Right lobe of liver (tissue), 6 donors: ENCODE results near the gene HGS. TPM values are rescaled to one million over a fixed set of nuclear protein-coding genes. Genes with fewer than 3 reads are reported as not detected.

Source experiments
- ATAC-seq, 4 donors: fragments of 200-7000 bp; cut with Tn5 transposase; one replicate each; pipeline ENCODE4 v1.9.1; 2020; ENCODE audit warnings: mild to moderate bottlenecking in 4 of 4, moderate library complexity in 4 of 4
- DNase-seq, 3 donors: peaks; one replicate each; pipeline ENCODE4 v3.0.0-alpha.2; 2020
- H3K27ac ChIP-seq, 3 donors: fragments of 200-600 bp; one replicate each; pipeline ENCODE4 v1.8.0; 2022
- H3K27me3 ChIP-seq, 2 donors: fragments of 200-600 bp; one replicate each; pipeline ENCODE4 v1.8.0; 2022
- H3K36me3 ChIP-seq, 4 donors: fragments of 200-600 bp; sonication (generic) in 1 of 4; one replicate each; pipeline versions ENCODE4 v1.5.1 to v1.8.0; 2017 to 2022; ENCODE audit warnings: control low read depth in 1 of 4
- H3K4me1 ChIP-seq, 4 donors: fragments of 200-600 bp; sonication (generic) in 1 of 4; one replicate each; pipeline versions ENCODE4 v1.5.1 to v1.8.0; 2017 to 2022; ENCODE audit warnings: control low read depth in 1 of 4
- H3K4me3 ChIP-seq, 3 donors: fragments of 200-600 bp; one replicate each; pipeline ENCODE4 v1.8.0; 2022
- H3K9me3 ChIP-seq, 4 donors: fragments of 200-600 bp; sonication (generic) in 1 of 4; one replicate each; pipeline versions ENCODE4 v1.5.1 to v1.8.0; 2017 to 2022; ENCODE audit warnings: control low read depth in 1 of 4
- CTCF ChIP-seq, 4 donors: fragments of 200-600 bp in 3 of 4; fragments of 450-650 bp in 1 of 4; IDR thresholded peaks; one replicate each; pipeline versions ENCODE4 v1.5.1 to v1.8.0; 2016 to 2022; ENCODE audit warnings: antibody characterized with exemption in 4 of 4, mild to moderate bottlenecking in 2 of 4
- POLR2A ChIP-seq: fragments of 450-650 bp; IDR thresholded peaks from one replicate; pipeline ENCODE4 v1.6.1; 2017; ENCODE audit warnings: antibody characterized with exemption, mild to moderate bottlenecking
- WGBS: methylation state at CpG from one replicate; pipeline ENCODE4 v1.1.6; 2018; ENCODE audit warnings: low coverage, low lambda C conversion rate; ENCODE audit not compliant: insufficient coverage; ENCODE audit errors: missing lambda C conversion rate; 5-methylcytosine and 5-hydroxymethylcytosine counted together
- intact Hi-C, 2 donors: fragments of 100-400 bp; cut with DNase I; formaldehyde crosslinking; loops; one replicate each; pipeline versions ENCODE4 v1.11.2 to v1.14.1; 2022
- total RNA-seq, 6 experiments: library from RNA; depleted of rRNA in 2 of 6; stranded (reverse); fragments of >200 nt in 2 of 6; fragmentation: NEBNext Ultra II Directional in 3 of 6; extraction: Animal tissue kit (Norgen Biotek cat#: 25700) in 3 of 6; gene quantifications; one replicate each; pipeline versions ENCODE4 v1.1.0 to v1.2.4, GENCODE V29; 2016 to 2023
- donor health status: DM: no; HTN: yes; CAD: no.
- donor health status: DM: no; HTN: no; CAD: no.
- donor health status: DM: no; HTN: no; CAD: no.
- donor health status: DM: no; HTN: yes; CAD: no.
- donor health status: DM: no; HTN: yes; CAD: no.

Gene HGS
- total RNA-seq, 6 experiments from 2014 or later: 30.6 to 46.3 (median 37.3) TPM

DNA sequence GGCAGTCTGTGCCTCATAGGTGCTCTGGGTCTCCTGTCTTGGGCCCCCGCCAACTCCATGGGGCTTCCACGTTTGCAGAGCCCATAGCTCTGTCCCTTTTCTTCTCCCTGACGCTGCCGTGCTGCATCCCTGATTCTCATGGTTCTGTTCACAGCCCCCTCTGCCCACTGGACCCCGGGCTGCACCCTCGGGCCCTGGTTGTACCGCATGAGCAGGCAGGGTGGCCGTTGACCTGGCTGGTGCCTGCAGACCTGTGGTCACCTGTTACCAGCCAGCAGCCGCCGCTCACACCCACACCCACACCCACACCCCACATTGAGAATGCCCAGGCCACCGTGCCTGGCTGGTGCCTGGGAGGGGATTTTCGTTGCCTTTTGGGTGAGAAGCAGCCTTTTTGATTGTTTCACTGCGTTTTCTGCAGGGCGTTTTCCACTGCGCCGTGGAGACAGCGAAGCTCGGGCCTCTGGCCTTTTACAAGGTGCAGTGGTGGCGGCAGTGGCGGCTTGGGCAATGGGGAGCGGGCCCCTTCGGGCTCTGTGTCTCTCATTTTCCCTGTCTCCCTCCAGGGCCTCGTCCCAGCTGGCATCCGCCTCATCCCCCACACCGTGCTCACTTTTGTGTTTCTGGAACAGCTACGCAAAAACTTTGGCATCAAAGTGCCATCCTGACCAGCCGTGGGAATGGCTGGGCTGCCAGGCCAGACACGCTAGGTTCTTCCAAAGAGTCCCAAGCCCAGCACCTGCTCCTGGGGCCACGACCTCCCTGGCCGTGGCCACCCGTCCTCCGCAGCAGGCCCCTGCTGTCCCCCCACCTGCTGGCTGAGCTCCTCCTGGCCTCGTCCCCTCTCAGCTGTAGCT is 35.8 kb downstream of the HGS start:
- no peak overlapping the region for H3K27ac ChIP-seq
- ATAC-seq (no peak), DNase-seq (peak in 2 of 3 donors; percentile 53 to 56)
- H3K9me3 ChIP-seq: no peaks in the 10 kb centered on the region
- no peak for TF ChIP-seq CTCF (IDR thresholded peaks at IDR 0.05)
- WGBS: 44% methylated on average over 6 of the region's 33 CpGs
- intact Hi-C loops: no loop called here
- no peaks in the 10 kb centered on the region for H3K27me3 ChIP-seq
- peaks cover 0 to 27% (median 12%) of the 10 kb centered on the region in 4 donors for H3K4me1 ChIP-seq
- peaks cover 0 to 7% (median 2%) of the 10 kb centered on the region in 4 donors for H3K36me3 ChIP-seq
- no peak overlapping the region for H3K4me3 ChIP-seq

DNA sequence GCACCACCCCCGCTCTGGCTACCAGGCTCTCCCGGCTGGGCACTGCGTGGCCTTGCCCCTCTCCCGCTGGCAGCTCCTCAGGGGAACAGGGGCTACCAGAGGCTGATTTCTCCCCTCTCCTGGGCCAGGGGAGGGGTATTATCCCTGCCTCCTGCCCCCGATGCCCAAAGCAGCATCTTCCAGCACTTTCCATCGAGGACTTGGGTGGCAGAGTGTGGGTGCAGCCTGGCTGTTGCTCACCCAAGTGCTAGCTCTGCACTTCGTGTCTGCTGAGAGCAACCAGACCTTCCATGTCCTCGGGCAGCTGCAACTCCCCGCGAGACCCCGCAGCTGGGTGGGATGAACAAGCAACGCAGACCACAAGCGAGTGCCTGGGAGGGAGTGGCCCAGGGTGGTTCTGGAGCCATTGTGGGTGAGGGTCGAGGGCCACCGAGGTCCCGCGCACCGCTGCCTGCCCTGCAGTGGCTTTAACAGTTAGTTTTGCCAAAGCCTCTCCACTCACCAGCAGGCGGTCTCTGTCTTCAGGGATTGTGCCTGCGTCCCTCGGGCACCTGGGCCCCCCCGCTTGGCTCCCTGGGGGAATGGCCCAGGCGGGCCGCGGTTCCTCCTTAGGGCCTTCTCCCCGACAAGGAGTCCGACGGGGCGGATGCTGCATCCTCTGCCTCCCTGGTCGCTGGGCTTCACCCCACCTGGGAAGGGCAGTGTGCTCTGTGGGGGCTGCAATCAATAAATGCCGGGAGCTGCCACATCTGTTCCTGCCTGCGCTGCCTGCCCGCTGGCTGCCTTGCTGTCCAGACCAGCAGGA is 36.7 kb downstream of the HGS start:
- no peaks in the 10 kb centered on the region for H3K9me3 ChIP-seq
- H3K36me3 ChIP-seq: peaks cover 0 to 7% (median 2%) of the 10 kb centered on the region in 4 donors
- 82% methylated on average over 7 of the region's 33 CpGs for WGBS
- no peak overlapping the region for H3K4me3 ChIP-seq
- intact Hi-C loops: no loop called here
- no peak overlapping the region for H3K27ac ChIP-seq
- ATAC-seq: no peak
- no peaks in the 10 kb centered on the region for H3K27me3 ChIP-seq
- peaks cover 0 to 27% (median 8%) of the 10 kb centered on the region in 4 donors for H3K4me1 ChIP-seq
- peak in 1 of 3 donors; percentile 50 for DNase-seq
- TF ChIP-seq POLR2A (no peak), CTCF (IDR thresholded peaks at IDR 0.05) (no peak)

DNA sequence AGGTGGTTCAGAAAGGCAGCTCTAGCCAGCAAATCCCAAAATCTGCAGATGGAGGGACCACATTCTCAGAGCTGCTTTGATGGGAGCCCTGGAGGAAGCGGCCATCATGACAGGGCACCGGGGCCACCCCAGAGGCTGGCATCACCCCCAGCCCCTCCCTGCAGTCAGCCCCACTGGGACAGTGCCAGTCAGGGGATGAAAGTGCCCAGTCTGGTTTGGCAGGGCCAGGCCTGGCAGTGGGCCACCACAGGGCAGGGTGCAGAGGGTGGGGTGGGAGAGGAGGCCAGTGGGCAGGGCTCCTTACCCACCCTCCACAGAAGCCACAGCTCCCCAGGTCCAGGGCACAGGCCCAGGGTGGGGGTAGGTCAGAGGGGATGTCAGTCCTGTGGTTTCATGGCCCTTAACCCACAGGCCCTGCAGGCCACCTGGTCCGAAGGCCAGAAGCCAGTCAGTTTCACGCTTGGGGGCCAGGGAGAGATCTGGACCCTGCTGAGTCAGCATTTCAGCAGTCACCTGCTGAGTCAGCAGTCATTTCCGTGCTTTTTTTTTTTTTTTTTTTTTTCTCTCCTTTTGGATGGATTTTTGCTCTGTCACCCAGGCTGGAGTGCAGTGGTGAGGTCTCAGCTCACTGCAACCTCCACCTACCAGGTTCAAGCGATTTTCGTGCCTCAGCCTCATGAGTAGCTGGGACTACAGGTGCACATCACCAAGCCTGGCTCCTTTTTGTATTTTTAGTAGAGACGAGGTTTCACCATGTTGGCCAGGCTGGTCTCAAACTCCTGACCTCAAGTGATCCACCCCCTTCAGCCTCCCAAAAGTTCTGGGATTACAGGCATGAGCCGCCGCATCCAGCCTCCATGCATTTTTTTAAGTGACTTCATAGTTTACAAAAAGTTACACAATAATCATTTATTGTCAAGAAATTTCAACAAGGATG is 38.6 kb downstream of the HGS start:
- ATAC-seq: peak; percentile 85 to 91 (median 89)
- Histone ChIP-seq H3K27ac (peak overlapping the region in 2 of 3 donors; percentile 6 to 50), H3K36me3 (peaks cover 0 to 7% (median 2%) of the 10 kb centered on the region in 4 donors), H3K4me1 (peaks cover 0 to 31% (median 12%) of the 10 kb centered on the region in 4 donors), H3K27me3 (no peaks in the 10 kb centered on the region), H3K9me3 (no peaks in the 10 kb centered on the region), H3K4me3 (no peak overlapping the region)
- WGBS: 25% methylated on average over 6 of the region's 10 CpGs
- intact Hi-C loops: no loop called here
- peak; percentile 89 to 98 (median 97) for DNase-seq
- TF ChIP-seq CTCF (IDR thresholded peaks at IDR 0.05) (no peak), POLR2A (no peak)

- Histone ChIP-seq H3K36me3 (no peaks in the 10 kb centered on the region), H3K9me3 (no peaks in the 10 kb centered on the region), H3K4me3 (no peak overlapping the region), H3K4me1 (peaks cover 0 to 37% (median 15%) of the 10 kb centered on the region in 4 donors), H3K27me3 (no peaks in the 10 kb centered on the region), H3K27ac (peak overlapping the region in 1 of 3 donors; percentile 50)
- WGBS: 30% methylated on average over 11 of the region's 12 CpGs
- DNase-seq (no peak), ATAC-seq (no peak)
- TF ChIP-seq CTCF (IDR thresholded peaks at IDR 0.05): no peak
- TF ChIP-seq POLR2A: peak; percentile 11
- intact Hi-C loops: no loop called here
These were observed 39.9 kb downstream of the HGS start for GRCh38 chr17:81723651-81724209.
